Measurements from ENCODE around the gene DAB1.

DAB1 gene

GRCh38 chr1:57082711-57083439, 341.0 kb downstream of the DAB1 start:
- DNase-seq (ENCODE audit: low read depth, low spot score) = no peak

DNA sequence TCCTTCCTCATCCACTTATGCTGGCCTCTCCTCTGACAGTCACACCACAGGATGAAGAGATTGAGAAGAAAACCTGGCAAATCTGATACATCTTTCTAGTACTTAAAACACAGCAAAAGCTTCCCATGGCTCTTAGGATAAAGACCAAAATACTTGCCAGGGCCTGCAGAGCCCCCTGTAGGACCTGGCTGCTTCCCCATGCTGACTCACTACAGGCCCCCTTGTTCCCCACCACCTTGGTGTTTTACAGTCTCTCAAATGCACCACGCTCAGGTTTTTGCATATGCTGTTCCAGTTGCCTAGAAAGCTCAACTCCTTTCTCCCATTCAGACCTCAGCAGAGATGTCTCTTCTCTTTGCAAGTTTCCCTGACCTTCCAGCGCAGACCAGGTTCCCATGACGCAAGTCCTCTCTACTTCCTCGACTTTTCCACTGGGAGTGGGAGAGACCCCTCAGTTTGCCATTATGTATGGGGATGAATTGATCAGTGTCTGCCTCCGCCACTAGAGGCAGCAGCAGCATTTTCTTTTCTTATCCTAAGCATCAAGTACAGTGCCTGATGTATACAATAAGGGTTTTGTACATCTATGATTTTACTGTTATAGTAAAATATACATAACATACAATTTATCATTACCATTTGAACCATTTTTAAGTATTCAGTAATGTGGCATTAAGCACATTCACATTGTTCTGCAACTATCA, 344.3 kb downstream of the DAB1 start:
- peak; percentile 15 for DNase-seq (ENCODE audit: low read depth, low spot score)

DNA sequence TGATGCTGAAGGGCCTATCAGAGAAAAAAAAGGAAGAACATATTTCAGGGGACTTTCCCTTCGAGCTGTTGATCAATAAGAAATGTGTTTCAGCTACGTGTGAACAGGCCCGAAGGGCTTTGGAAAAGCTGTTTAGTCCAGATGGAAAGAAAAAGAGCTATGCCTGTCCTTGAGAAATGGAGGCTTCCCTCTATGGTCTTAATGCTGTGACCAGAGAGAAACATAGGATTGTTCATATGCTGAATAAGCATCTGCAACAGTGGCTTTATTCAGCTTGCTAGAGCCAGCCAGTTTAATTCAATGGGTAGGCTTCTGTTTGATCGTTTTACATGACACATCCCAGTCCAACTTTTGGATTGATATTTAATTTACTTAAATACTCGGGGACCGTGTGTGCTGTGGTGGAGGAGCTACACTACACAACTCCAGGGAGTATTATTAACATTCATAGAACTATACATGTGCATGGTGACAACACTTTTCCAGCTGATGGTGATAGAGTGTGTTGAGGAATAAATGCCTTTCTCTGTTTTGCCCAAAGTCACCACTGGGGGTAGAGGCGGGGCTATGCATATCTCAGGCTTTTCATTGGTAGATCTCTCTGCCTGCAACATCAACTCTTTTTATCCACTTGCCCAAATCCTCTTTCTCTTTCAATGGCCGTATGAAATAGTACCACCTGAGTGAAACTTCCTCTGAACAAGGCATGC, 351.3 kb downstream of the DAB1 start:
- DNase-seq (ENCODE audit: low read depth, low spot score) = no peak

- DNase-seq (ENCODE audit: low read depth, low spot score) = no peak
These were observed 356.0 kb downstream of the DAB1 start for GRCh38 chr1:57067863-57068262.

DNA sequence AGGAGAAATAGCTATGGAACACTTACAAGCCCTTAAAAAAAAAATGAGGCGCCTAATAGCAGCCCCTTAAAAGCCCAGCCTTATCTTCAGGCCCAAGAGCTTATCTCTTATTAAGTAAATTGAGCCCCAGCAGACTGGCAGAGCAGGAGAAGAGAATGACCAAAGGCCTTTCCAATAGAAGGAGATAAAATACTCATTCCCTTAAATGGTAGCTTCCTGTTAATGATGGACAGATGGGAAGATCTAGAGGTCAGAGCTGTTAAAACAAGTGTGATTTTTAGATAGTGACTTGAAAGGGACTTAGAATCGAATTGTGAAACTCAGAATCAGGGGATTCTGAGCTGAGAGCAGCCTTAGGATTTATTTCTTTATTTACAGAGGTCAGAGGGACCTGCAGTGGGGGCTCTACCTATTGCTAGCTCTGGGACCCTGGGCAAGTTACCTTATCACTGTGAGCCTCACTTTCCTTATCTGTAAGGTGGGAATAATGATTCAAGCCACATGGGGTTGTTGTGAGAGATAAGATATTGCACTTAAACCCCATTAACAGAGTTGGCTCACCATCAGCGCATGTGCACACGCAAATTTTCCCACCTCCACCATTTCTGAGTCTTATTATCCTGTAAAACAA, 356.8 kb downstream of the DAB1 start:
- DNase-seq (ENCODE audit: low read depth, low spot score) = no peak

DNA sequence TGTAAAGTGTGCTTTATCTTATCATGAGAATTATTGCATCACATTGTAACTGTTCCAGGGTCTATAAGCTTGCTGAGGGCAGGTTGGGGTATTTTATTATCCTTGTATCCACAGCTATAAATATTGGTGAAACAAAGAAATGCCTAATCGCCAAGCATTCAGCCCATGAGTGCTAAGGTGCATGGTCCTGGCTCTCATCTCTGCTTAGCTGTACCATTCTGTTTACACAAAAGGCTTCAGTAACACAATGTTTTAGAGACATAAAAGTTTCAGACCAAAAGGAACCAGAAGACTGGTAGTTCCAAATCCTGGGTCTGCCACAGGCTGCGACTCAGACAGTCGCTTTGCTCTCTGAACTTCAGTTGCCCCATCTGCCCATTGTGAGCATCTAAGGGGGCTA, 358.4 kb downstream of the DAB1 start:
- no peak for DNase-seq (ENCODE audit: low read depth, low spot score)

DNA sequence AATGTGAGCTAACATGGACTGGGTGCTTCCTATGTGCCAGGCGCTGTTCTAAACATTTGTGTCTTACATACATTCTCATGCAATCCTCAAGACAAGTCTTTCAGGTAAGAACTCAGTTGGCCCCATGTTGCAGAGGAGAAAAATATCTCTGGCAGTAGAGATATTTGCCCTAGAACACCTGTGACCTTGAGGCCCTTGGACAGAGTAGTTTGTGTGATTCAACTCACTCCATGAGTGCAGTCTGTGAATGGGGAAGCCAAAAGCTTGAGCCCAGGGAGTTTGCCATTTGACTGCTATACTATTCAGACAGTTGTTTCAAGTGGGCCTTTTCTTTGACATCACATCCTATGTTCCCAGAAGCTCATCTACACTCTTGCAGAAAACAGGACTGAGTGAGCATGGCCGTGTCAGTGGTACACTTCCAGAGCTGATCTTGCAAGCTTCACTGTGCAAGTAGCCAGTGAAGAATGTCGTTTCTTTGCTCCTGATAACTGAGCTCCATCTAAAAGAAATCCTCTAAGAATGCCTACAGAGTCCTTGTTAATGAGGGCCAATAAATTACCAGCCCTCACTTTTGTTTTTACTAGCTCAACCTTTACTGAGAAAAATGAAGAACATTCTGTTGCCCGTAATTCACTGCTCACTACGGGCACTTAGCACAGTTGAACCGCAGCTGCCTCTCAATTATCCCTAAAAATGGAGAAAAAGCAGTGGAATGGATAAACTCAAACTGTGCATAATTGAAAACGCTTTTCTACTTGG, 359.3 kb downstream of the DAB1 start:
- DNase-seq (ENCODE audit: low read depth, low spot score) = no peak

DNA sequence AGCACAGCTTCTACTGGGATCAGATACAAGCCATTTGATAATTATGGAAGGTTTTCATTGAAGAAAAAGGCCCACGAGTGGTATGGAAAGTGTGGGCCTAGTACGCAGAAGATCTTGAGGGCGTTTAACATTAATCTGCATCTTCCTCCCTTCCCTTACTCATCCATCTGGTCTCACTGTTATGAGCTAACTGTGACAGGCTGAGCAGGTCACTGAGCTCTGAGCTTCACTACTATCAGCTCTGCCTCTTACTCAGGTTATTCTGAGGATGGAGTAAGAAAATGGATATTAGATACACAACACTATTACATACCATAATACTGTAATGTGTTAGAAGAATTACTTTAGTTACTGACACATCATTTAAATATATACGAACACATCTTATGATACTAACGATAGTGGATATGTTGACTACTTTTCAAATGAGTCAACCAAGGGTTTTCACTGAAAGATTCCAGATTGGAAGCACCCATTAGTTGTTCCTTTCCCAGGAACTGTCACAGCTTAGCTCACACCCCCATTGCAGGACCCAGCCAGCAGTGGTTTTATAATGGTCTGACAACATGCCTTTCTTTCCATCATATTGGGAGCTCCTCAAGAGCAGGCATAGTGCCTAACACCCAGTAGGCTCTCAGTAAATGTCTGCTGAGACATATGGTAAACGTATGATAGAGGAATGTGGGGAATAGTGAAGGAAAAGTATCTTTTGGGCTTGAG, 360.3 kb downstream of the DAB1 start:
- DNase-seq (ENCODE audit: low read depth, low spot score) = no peak

DNA sequence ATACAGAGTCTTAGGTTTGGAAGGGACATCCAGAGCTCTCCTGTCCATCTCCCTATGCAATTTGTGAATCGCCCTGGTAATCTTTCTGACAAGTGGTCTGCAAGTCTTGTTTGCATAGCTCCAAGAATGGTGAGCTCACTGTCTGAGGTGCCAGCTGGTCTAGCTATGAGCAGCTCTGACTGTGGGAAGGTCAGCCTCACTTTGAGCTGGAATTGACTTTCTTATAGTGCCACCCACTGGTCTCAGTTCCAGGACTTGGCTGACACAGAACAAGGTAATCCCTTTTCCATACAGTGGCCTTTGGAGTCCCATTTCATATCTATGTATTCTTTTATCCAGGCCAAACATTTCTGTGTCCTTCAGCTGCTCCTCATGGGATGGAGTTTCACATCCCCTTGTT, 362.5 kb downstream of the DAB1 start:
- DNase-seq (ENCODE audit: low read depth, low spot score) = no peak

- DNase-seq (ENCODE audit: low read depth, low spot score) = no peak
These were observed 363.4 kb downstream of the DAB1 start for GRCh38 chr1:57060451-57060850.

DNA sequence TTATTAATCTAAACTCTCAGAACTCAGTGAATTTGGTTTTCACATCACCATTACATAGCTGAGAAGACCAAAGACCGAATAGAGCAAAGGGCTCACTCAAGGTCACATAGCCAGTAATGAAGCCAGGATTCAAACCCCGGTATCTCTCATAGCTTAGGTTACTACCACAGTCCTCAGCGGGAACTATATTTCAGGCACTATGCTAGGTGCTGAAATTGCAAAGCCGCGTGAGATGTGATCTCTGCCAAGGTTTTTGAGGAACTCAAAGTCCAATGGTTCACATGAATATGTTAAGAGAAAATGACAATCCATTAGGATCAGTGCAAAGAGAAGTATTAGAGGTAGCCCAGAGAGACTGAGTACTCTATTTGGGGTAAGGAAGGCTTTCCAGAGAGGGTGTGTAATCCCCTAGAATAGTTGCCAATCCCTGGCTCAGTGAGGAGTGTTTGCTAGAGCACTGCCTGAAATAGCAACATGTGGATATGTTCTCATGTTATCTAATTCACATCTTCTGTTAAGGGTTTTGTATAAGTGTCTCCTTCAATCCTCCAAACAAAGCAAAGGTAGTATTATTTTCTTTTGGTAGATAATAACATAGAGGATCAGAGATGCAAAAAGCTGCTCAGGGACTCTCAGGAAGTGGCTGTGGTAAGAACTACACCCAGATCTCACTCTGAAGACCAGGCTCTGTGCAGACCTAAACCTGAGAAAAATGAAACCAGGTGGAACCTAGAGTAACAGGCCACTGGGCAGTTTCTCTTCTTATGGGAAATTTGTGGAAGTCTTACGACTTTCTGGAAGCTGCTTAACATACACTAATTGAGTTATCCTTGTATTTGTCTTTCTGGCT, 365.0 kb downstream of the DAB1 start:
- no peak for DNase-seq (ENCODE audit: low read depth, low spot score)

DNA sequence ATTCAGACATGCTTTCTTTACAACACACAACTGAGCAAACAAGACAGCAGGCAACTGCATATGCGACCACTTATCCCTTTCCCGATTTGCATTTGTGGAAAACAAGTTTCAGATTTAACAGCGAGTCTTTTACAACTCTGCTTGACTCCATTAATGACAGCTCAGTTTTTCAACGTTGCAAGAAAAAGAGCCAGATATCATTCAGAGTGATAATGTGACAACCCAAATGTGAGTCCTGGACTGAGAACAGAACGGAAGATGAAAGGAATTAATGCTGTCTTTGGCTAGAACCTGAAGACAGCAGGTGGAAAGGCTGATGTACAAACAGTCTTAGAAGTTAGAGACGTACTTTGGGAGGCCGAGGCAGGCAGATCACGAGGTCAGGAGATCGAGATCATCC, 375.0 kb downstream of the DAB1 start:
- no peak for DNase-seq (ENCODE audit: low read depth, low spot score)

DNA sequence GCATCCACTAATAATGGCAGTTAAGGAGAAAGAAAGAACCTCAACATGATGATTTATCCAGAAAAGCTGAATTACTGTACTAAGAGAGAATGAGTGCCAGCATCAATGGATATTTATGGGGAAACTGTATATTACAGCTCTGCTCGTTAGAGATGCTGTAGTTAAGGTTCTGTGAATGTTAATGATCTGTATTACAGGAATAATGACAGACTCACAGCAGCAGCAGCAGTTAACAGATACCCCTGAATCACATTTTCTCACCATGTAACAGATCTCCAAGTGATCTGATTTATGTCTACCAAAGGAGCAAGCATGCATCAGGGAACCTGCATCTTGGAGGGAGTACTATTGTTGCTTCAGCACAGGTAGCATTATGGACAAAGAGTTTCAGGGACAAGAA, 377.4 kb downstream of the DAB1 start:
- no peak for DNase-seq (ENCODE audit: low read depth, low spot score)

GRCh38 chr1:57041901-57042300, 382.0 kb downstream of the DAB1 start:
- DNase-seq (ENCODE audit: low read depth, low spot score) = no peak

- no peak for DNase-seq (ENCODE audit: low read depth, low spot score)
These were observed 383.0 kb downstream of the DAB1 start for GRCh38 chr1:57040811-57041210.

GRCh38 chr1:57036641-57037579, 386.9 kb downstream of the DAB1 start:
- no peak for DNase-seq (ENCODE audit: low read depth, low spot score)

DNA sequence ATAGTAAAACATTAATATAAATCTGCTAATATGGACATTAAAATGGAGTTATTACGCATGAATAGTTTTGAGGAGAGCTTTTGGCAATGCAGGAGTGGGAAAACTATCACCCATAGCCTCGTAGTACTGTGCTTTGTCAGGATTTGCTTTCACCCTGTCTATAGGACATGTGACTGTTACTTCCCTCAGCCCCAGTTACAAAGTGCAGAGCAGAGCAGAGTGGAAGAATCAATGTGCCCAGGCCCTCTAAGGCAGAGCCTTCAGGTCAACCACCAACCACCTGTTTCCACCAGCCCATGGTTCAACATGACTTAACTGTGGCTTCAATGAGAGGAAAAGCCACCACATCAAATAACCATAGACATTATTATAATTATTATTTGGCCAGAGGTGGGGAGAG, 389.1 kb downstream of the DAB1 start:
- no peak for DNase-seq (ENCODE audit: low read depth, low spot score)

GRCh38 chr1:57033222-57034001, 390.4 kb downstream of the DAB1 start:
- DNase-seq (ENCODE audit: low read depth, low spot score) = no peak
